Glutamatergic neuron (in vitro differentiated cells): Measurements from ENCODE around the gene POLDIP3. TPM values are rescaled to one million over a fixed set of nuclear protein-coding genes. Genes with fewer than 3 reads are reported as not detected.

Source experiments
- DNase-seq: peaks from one replicate; pipeline ENCODE4 v3.0.0; 2022
- H3K27ac Mint-ChIP-seq: one replicate; pipeline ENCODE4 v1.8.0; 2020; ENCODE audit warnings: mild to moderate bottlenecking, mixed read lengths, inconsistent platforms; ENCODE audit not compliant: unreplicated experiment
- H3K27me3 Mint-ChIP-seq: one replicate; pipeline ENCODE4 v1.8.0; 2020; ENCODE audit warnings: mild to moderate bottlenecking, moderate library complexity, mixed read lengths, inconsistent platforms; ENCODE audit not compliant: unreplicated experiment
- H3K36me3 Mint-ChIP-seq: one replicate; pipeline ENCODE4 v1.8.0; 2020; ENCODE audit warnings: mild to moderate bottlenecking, mixed read lengths, inconsistent platforms; ENCODE audit not compliant: unreplicated experiment
- H3K4me1 Mint-ChIP-seq: one replicate; pipeline ENCODE4 v1.8.0; 2020; ENCODE audit warnings: mild to moderate bottlenecking, low read depth, mixed read lengths, inconsistent platforms; ENCODE audit not compliant: unreplicated experiment
- H3K4me3 Mint-ChIP-seq: one replicate; pipeline ENCODE4 v1.8.0; 2020; ENCODE audit warnings: mild to moderate bottlenecking, mixed read lengths, inconsistent platforms; ENCODE audit not compliant: unreplicated experiment
- H3K9me3 Mint-ChIP-seq: one replicate; pipeline ENCODE4 v1.8.0; 2020; ENCODE audit warnings: mild to moderate bottlenecking, moderate library complexity, mixed read lengths, inconsistent platforms; ENCODE audit not compliant: unreplicated experiment
- total RNA-seq: library from RNA; stranded (reverse); fragmentation: NEBNext Ultra II Directional; extraction: Animal tissue kit (Norgen Biotek cat#: 25700); gene quantifications from one replicate; pipeline ENCODE4 v1.2.1, GENCODE V29; 2021; ENCODE audit not compliant: unreplicated experiment
- TF ChIP-seq, protein P1 (sequence below): fragments of 200-600 bp; sonication (generic); IDR thresholded peaks from one replicate; pipeline ENCODE4 v1.5.0; 2021; ENCODE audit not compliant: partially characterized antibody, unreplicated experiment

Gene POLDIP3
- total RNA-seq, 1 donor from 2014 or later = 52.8 TPM

DNA sequence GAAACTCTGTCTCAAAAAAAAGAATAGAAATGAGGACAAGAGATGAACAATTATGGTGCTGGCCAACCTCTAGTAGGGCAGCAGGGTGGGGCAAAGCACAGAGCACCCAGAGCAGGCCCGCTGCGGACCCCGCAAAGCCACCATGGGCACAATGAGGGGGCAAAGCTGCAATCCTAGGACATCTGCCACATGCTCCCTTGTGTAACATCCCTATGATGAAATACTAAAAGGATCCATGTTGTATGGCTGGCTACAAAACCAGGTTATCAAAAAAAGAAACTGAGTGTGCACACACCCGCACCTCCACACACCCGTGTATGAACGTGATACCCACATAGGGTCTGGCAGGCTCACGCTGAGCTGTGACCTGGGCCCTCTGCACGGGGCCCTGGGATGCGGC lies 18.3 kb upstream of the POLDIP3 start:
- H3K9me3 Mint-ChIP-seq = peaks cover 3% of the 10 kb centered on the region
- H3K4me1 Mint-ChIP-seq = peaks cover 3% of the 10 kb centered on the region
- TF ChIP-seq, protein P1, sequence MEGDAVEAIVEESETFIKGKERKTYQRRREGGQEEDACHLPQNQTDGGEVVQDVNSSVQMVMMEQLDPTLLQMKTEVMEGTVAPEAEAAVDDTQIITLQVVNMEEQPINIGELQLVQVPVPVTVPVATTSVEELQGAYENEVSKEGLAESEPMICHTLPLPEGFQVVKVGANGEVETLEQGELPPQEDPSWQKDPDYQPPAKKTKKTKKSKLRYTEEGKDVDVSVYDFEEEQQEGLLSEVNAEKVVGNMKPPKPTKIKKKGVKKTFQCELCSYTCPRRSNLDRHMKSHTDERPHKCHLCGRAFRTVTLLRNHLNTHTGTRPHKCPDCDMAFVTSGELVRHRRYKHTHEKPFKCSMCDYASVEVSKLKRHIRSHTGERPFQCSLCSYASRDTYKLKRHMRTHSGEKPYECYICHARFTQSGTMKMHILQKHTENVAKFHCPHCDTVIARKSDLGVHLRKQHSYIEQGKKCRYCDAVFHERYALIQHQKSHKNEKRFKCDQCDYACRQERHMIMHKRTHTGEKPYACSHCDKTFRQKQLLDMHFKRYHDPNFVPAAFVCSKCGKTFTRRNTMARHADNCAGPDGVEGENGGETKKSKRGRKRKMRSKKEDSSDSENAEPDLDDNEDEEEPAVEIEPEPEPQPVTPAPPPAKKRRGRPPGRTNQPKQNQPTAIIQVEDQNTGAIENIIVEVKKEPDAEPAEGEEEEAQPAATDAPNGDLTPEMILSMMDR = no peak
- H3K27me3 Mint-ChIP-seq = peaks cover 4% of the 10 kb centered on the region
- no peak for DNase-seq
- no peak overlapping the region for H3K27ac Mint-ChIP-seq
- no peak overlapping the region for H3K4me3 Mint-ChIP-seq
- peaks cover 3% of the 10 kb centered on the region for H3K36me3 Mint-ChIP-seq

DNA sequence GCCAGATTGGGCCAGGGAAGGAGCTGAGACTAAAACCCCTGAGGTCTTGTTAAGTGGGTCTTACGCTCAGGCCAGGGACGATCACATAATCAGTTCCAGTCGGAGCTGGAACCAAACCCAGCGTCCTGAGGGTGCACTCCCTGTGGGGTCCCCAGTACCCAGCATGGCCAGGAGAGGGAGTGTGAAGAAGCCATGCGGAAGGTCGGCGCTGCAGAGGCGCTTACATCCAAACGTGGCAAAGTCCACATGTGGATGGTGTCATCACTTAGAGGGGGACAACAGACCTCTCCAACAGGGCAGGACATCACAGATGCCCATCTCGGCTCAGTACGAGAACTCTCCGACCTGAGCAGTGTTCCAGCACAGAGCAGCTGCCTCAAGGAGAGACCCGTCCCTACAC lies 17.4 kb upstream of the POLDIP3 start:
- no peak overlapping the region for H3K27ac Mint-ChIP-seq

DNA sequence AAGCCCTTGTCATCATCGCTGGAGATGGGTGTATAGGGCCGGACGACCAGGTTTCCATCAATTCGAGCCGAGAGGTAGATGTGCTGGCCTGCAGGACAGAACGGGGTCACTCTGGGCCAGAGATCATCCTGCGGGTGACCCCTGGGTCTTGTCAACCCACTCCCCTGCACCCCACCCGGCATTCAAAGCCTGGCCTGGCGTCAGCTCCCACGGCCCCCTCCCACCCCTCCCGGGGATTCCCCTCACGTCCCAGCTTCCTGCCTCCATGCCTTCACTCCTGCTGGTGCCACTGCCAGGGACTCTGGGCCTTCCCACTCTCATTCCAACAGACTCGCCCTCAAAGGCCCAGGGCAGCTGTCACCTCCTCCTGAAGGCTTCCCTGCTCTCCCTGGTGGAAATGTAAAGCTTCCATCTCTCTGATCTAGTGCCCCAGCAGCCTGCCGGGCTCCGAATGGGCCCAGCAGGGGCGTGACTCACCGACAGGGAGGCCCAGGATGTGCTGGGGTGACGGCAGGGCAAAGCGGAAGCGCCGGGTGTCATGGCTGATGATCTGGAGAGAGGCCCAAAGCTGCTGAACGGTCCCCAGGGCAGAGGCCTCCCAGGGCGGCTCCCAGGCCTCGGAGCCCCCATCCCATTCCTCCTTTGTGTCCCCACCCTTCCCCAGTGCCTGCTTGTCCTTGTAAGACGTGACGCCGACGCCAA lies 16.4 kb upstream of the POLDIP3 start:
- peaks cover 3% of the 10 kb centered on the region for H3K4me1 Mint-ChIP-seq
- TF ChIP-seq, protein P1 = no peak
- peaks cover 3% of the 10 kb centered on the region for H3K36me3 Mint-ChIP-seq
- H3K4me3 Mint-ChIP-seq = no peak overlapping the region
- H3K27me3 Mint-ChIP-seq = peaks cover 4% of the 10 kb centered on the region
- H3K9me3 Mint-ChIP-seq = peaks cover 3% of the 10 kb centered on the region
- no peak overlapping the region for H3K27ac Mint-ChIP-seq
- DNase-seq = no peak

More for the DNA sequence above, 17.4 kb upstream of the POLDIP3 start:
- H3K27me3 Mint-ChIP-seq = peaks cover 4% of the 10 kb centered on the region
- H3K9me3 Mint-ChIP-seq = peaks cover 3% of the 10 kb centered on the region
- peaks cover 3% of the 10 kb centered on the region for H3K4me1 Mint-ChIP-seq
- peak; percentile 58 for DNase-seq
- H3K4me3 Mint-ChIP-seq = no peak overlapping the region
- TF ChIP-seq, protein P1 = peak; percentile 60
- peaks cover 3% of the 10 kb centered on the region for H3K36me3 Mint-ChIP-seq

DNA sequence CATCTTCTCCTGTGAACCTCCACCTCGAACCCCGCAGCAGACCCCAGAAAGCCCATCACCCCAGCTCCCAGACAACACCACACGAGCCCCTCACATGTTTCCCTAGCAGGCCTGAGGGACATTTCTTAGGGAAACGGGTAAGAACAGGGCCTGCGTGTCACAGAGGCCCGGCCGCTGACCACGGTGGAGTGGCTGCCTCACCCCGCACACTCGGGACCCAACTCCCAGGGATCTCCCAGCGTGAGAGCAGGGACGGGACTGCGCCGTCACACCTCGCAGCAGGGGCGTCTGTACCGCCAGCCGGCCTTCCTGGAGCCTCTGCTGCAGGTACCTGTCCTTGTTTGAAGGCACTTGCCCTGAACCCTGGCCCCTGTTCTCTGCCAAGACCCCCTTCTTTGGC lies 15.5 kb upstream of the POLDIP3 start:
- no peak for DNase-seq
- Mint-ChIP-seq H3K4me1 (no peaks in the 10 kb centered on the region), H3K4me3 (no peak overlapping the region), H3K27ac (no peak overlapping the region), H3K9me3 (peaks cover 3% of the 10 kb centered on the region), H3K27me3 (peaks cover 2% of the 10 kb centered on the region), H3K36me3 (peaks cover 3% of the 10 kb centered on the region)
- TF ChIP-seq, protein P1 = no peak

DNA sequence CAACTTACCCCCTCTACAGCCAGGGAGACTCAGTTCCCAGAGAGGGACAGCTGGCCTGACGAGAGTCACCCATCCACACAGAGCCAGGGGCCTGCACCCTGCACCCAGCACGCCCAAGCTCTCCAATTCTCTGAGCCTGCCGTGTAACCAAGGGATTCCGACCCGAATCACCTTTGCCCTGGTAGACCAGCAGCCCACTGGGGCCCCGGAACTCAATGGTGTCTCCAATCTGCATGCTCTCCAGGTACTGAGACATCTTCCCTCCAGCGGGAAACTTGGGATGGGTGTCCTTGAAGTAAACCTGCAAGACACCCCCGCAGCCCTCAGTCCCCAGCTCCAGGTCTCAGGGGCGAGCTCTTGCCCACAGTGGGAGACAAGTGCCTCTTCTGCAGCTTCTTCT lies 13.3 kb upstream of the POLDIP3 start:
- no peak overlapping the region for H3K4me3 Mint-ChIP-seq
- H3K27ac Mint-ChIP-seq = no peak overlapping the region
- H3K36me3 Mint-ChIP-seq = peaks cover 3% of the 10 kb centered on the region
- DNase-seq = no peak
- TF ChIP-seq, protein P1 = no peak
- peaks cover 2% of the 10 kb centered on the region for H3K27me3 Mint-ChIP-seq
- peaks cover 3% of the 10 kb centered on the region for H3K4me1 Mint-ChIP-seq
- H3K9me3 Mint-ChIP-seq = peaks cover 2% of the 10 kb centered on the region
